ENCODE results near the gene HNRNPF.
"Not testable (repeated sequence)": the region's sequence is repeated elsewhere in the genome, so short reads cannot be mapped to it uniquely, and the experiment has no call there.

Gene HNRNPF

DNA sequence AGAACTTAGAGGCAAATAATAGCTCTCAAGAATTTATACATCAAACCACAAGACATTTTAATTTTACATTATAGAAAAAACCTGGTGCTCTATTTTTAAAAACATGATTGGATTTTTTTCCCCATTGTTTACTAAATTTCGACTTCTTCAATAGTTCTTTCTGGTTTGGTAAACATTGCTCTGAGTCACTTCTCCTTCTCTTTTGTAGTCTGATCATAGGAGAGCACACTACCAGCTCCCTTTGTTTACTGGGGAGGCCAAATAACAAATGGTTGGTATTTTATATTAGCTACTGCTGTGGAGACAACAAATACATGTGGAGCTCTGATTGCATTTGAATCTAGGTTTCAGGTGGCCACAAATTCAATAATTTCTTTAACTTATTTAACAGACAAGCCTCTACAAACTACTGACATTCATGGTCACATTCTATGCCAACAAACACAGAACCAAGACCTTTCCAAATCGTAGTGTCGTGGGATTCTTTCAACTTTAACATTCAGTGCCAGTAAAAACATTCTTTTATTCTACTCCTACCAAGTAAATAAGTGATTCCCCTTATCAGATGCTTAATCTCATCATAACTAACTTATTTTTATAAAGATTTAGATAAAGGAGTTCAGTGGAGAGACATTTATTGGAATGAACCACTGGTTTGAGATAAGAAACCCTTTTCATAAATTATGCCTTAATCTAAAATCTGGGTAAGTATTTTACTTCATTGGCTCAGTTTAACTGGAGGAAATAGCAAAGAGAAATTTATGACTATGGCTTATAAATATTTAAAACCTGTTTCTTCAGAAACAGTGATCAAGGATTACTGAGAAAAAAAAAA lies 55.3 kb downstream of the HNRNPF start:
- DNase-seq (ENCODE audit: extremely low read depth in 1 of 2, low read depth in 1 of 2): no peak

DNA sequence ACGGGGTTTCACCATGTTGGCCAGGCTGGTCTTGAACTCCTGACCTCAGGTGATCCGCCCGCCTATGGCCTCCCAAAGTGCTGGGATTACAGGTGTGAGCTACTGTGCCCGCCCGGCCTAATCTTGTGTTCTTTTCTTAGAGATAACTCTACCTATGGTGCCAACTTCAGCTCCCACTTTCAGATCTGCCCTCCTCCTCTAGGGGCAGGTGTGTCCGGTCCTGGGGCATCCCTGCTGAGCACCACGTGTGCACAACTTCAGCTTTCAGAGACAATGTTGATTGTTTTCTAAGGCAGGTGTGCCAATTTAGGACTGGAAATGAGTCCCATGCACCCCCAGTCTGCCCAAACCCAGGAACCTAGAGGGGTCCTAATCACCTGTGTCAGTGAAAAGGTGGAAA lies 56.0 kb downstream of the HNRNPF start:
- DNase-seq (ENCODE audit: extremely low read depth in 1 of 2, low read depth in 1 of 2): no peak

DNA sequence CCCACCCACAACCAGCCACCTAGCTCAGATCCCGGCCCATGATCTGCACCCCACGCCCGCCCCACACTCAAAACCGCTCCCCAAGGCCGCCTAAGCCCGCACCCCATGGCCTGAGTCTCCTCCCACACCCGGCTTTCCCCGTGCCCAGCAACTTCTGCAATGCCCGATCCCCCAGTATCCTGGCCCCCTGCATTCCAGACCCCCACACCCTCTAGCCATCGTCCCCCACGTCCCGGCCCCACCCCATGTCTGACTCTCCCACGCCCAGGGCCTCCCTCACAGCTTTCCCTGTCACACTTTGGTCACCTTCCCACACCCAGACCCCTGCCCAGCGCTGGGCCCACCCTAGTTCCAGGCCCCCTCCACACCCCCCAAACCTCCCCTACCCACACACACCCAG lies 57.7 kb downstream of the HNRNPF start:
- no peak for DNase-seq (ENCODE audit: extremely low read depth in 1 of 2, low read depth in 1 of 2)

DNA sequence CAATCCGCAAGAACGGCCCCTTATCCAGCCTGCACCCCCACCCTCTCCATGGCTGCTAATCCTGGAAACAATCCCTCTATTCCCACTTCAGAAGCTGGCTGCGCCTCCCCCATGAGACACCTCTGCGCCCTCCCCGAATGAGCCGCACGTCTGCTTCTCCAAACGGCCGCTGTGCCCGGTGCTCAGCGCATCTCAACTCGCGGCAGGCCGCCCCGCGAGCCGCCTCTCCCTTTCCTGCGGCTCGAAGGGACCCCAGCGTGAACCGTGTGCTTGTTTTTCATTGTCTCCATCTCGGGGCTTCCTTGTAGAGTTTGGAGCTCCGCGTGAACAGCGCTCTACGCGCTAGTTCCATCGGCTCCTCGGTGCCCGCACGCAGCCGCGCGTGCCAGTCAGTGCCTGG lies 58.3 kb downstream of the HNRNPF start:
- DNase-seq (ENCODE audit: extremely low read depth in 1 of 2, low read depth in 1 of 2): no peak

DNA sequence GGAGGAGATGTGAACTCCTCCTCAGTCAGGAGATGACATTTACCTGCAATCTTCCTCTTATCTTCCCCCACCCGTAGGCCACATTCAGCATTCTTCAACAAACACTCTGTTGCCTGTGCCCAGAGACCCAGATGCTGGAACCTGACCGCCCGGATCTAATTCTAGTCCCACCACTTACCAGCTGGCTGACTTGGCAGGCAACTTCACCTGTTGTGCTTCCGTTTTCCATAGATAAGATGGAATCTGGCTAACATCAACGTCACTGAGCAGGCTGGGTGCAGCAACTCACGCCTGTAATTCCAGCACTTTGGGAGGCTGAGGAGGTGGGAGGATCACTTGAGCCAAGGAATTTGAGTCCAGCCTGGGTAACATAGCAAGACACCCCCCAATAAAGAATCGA lies 58.8 kb downstream of the HNRNPF start:
- no peak for DNase-seq (ENCODE audit: extremely low read depth in 1 of 2, low read depth in 1 of 2)

DNA sequence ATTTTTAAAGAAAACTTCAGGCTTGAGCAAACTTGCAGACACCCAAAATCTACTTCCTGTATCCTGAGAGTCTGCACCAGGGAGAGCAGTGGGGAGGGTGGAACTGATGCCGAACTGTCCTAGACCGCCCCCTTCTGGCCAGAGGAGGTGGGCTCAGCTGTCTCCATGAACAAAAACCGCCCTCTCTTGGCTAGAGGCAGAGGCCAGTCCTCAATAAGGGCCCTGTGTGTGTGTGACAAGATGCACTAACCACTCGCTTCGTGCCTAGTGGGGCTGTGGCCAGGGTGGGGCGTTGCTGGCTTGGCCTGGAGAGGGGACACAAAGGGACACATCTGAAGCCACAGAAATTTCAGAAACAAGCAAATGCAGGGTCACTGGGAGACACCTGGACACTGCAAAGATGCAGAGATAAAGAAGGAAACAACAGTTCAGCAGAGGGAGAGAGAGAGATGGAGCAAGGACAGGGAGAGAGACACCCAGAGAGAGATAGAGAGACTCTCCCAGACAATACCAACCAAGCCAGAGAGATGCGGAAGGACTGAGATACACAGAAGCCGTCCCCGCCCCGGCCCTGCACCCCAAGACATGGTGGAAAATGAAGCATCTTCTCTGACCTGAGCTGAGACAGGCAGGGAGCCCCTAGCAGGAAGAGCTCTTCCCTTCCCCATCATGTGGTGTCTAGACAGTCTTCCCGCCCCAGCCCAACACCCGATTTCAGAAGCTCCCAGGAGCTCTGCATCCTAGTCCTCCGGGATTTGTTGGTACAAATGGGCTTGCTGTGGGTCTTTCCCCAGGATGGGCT lies 60.3 kb downstream of the HNRNPF start:
- peak; percentile 67 to 77 for DNase-seq (ENCODE audit: extremely low read depth in 1 of 2, low read depth in 1 of 2)

DNA sequence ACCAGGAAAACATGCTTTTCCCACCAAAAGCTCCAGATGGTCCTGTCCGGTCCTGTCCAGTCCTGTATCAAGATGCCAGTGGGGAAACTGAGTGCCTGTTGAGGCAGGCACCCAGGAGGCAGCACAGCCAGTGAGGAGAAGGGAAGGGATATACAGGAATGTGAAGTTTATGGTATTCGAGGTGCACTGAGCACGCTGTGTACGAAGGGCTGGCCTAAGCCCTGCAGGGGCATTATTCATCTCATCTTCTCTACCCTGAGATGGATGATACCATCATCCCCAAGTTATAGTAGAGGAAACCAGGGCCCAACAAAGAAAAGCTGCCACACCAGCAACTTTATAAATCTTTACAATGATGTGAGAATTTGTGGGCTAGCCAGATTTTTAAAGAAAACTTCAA lies 61.0 kb downstream of the HNRNPF start:
- DNase-seq (ENCODE audit: extremely low read depth in 1 of 2, low read depth in 1 of 2): no peak

DNA sequence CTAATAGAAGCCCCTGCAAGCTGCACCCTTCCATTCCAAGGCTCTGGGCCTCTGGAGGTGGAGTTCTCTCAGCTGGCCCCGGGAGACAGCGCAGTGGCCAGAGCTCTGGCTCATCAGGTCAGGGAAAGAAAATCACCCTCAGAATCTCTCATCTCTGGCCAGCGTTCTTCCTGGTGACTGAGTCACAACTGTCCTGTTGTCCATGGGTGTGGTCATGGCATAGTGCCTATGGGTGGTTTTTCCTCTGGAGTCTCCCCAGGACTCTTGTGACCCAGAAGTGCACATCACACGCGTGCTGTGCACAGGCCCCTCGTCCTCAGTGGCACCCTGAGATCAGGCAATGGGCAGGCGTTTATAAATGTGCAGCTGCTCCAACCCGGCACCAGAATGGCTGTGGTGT lies 64.9 kb downstream of the HNRNPF start:
- no peak for DNase-seq (ENCODE audit: extremely low read depth in 1 of 2, low read depth in 1 of 2)

DNA sequence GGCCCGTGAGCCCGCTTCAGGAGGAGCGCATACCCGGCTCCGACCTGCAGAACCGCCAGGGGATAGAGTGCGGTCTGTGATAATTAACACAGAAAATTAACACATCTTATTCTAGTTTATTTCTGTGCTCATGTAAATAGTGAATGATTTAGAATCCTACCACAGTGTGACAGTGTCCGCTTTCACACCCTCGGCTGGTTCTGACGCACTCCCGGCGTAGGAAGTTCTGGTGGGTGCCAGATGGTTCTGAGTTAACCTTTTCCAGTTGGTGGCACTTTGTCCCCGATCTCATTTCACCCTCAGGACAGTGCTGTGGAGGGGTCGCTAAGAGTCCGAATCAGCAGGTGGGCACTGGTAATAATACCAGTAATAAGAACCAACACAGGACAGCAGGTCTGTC lies 65.9 kb downstream of the HNRNPF start:
- no peak for DNase-seq (ENCODE audit: extremely low read depth in 1 of 2, low read depth in 1 of 2)

DNA sequence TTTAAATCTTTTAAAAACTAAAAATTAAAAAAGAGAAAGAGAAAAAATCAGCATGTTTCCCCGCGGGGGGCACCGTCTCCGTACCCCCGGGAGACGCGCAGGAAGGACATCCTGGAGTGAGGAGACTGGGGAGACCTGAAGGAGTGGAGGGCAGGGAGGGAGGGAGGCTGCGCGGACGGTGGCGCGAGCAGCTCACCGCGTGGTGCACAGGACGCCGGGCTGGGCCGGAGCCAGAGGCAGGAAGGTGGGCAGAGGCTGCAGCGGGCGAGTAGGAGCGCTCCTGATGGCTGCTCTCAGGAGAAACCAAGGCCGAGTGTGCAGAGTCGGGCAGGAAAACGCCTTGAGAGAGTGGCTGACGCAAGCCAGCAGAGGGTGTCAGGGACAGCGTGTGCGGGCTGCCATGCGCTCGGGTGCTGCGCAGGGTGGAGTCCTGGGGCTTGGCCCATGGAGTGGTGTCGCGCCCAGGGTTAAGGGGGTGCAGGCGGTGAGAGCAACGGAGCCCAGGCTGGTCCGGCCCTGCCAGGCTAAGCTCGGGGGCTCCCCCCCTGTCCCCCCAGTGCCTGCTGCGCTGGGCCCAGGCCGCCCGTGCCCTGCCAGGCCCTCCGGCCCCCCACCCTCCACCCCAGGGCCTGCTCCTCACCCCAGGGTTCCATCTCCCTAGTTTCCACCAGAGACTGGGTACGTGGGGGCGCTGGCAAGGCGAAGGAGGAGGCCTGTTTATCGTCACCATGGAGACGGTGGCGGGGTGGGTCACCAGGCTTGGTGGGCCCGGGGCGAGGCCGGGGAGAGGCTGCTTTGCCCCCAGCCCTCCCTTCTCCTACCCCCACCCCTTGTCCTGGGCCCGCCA lies 66.5 kb downstream of the HNRNPF start:
- DNase-seq (ENCODE audit: extremely low read depth in 1 of 2, low read depth in 1 of 2): no peak

DNA sequence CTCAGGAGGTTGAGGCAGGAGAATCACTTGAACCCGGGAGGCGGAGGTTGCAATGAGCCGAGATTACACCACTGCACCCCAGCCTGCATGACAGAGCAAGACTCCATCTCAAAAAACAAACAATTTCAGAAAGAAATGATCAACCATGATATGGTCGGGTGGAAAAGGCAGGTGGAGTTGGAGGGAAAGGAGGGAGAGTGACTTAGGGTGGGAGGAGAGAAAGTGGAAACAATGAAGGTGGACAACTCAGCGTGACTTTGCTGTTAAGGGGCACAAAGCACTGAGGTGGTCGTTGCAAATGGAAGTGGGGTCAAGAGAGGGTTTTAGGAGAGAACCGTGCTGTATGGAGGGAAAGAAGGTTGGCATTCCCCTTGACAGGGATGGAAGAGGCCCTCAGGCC lies 67.5 kb downstream of the HNRNPF start:
- DNase-seq (ENCODE audit: extremely low read depth in 1 of 2, low read depth in 1 of 2): no peak

DNA sequence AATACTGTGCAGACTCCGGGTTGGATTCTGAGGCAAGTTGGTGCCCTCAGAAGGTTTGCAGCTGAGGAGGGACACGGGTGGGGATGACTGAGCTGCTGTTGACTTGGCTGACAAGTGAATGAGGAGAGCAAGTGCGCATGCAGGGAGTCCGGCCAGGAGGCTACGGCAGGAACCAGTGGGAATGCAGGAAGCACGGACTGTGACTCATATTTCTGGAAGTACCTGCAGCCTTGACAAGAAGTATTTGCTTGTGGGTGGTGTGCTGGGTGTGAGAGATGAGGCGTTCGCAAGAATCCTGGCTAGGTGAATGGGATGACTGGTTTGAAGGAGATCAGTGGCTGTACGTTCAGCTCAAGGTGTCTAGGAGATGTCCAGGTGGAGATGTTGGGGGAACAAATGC lies 68.4 kb downstream of the HNRNPF start:
- DNase-seq (ENCODE audit: extremely low read depth in 1 of 2, low read depth in 1 of 2): no peak

DNA sequence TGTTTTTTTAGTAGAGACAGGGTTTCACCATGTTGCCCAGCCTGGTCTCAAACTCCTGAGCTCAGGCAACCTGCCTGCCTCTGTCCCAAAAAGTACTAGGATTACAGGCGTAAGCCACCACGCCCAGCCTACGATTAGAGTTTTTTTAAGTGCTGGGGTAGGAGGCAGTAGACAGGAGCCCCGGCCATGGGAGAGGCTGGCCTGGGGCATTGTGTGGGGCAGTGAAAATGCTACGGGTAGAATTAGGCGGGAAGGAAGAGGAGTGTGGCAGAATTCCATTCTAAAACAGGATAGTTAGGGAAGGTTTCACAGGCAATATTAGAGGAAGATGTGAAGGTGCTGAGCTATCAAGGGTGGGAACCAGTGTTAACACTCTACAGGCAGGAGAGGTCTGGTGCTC lies 68.9 kb downstream of the HNRNPF start:
- no peak for DNase-seq (ENCODE audit: extremely low read depth in 1 of 2, low read depth in 1 of 2)

DNA sequence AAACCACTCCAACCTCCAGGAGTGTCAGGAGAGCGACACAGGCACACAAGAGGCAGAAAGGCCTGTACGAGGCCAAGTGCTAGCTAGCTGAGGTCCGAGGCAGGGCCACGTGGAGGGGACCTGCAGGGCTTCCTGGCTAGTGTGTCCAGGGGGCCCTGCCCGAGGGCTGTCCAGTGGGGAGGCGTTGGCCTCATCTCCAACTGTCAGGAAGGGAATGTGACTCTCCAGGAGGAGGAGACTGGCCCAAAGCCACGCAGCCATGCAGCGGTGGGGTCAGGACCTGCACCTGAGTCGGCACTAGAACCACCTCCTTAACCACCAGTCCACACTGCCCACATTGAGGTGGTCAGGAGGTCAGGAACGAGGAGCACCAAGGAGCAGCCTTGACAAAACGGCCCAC lies 69.8 kb downstream of the HNRNPF start:
- DNase-seq (ENCODE audit: extremely low read depth in 1 of 2, low read depth in 1 of 2): no peak

DNA sequence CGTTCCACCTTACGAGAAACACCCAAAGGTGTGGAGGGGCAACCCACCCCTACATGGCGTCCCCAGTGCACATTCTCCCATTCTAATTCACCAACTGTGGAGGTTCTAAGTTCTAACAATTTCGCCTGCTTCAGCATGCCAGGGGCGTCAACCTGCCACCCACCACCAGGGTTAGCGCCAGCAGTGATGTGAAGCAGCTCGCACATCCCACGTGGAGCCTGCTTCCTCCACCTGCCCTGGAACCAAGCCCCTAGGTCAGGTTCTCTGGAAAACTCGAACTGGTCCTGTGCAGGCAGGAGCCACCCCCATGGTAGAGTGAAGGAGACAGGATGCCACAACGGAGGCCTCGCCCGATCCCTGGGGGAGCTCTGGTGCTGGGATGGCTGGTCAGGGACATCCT lies 70.9 kb downstream of the HNRNPF start:
- no peak for DNase-seq (ENCODE audit: extremely low read depth in 1 of 2, low read depth in 1 of 2)

DNA sequence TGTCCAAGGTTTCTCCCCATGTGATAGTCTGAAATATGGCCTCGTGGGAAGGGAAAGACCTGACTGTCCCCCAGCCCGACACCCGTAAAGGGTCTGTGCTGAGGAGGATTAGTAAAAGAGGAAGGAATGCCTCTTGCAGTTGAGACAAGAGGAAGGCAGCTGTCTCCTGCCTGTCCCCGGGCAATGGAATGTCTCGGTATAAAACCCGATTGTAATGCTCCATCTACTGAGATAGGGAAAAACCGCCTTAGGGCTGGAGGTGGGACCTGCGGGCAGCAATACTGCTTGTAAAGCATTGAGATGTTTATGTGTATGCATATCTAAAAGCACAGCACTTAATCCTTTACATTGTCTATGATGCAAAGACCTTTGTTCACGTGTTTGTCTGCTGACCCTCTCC lies 71.5 kb downstream of the HNRNPF start:
- DNase-seq (ENCODE audit: extremely low read depth in 1 of 2, low read depth in 1 of 2): not testable (repeated sequence)

DNA sequence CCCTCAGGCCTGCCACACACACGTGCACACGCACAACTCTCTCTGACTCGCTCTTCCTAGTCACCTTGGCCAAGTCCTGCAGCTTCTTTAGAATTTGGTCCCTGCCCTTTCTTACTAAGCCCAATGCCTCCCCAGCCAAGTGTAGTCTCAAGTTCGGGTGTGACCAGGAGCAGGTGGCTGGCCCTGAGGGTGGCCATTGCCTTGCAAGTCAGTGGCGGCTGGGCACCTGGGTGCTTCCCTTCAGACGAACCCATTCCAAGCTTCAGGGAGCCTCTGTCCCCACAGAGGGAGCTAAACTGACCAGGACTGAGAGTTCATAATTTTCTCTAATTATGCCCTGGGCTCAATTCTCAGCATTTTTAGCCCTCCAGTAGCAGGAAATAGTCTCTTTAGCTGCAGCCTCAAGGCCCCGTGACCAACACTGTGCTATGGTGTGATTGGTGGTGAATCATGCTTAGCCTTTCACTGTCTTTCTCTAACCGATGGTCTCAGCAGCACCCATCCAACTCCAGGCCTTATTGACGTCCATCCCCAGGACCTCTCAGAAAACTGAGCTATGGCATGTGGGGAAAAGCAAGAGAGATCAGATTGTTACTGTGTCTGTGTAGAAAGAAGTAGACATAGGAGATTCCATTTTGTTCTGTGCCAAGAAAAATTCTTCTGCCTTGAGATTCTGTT lies 72.2 kb downstream of the HNRNPF start:
- DNase-seq (ENCODE audit: extremely low read depth in 1 of 2, low read depth in 1 of 2): no peak

DNA sequence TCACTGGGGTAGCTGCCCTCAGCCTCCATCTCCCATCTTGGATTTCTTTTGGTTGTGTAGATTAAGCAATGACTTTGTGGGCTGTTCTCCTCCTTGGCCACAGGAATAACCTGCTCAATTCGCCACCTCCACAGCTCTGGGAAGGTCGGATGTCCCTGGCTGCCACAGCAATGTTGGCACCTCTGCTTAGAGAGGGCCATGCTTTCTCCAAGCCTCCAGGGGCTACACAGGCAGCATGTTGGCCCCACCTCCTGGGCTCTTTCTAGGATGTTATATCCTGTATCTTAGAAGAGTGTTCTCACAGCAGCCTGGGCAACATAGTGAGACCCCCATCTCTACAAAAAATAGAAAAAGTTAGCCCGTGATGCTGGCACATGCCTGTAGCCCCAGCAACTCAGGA lies 72.9 kb downstream of the HNRNPF start:
- no peak for DNase-seq (ENCODE audit: extremely low read depth in 1 of 2, low read depth in 1 of 2)

Measured in activated CD8-positive, alpha-beta memory T cell treated with anti-CD3 and anti-CD28 coated beads for 1 hour (primary cell).